Activated naive CD4-positive, alpha-beta T cell treated with anti-CD3 and anti-CD28 coated beads, Interleukin-2, amount 10 ng/mL, durations not matched to agents 7 days and 5 days (primary cell): ENCODE measurements around the gene NDUFA8.

ENCODE experiments used
- CTCF ChIA-PET: fragments of 350-600 bp; sonication (Branson Sonifier 250); formaldehyde crosslinking; loops from one replicate; lab custom pipeline; 2021; ENCODE audit warnings: antibody characterized with exemption; lab: Charles Lee
- DNase-seq: peaks from one replicate; pipeline ENCODE4 v3.0.0-alpha.2; 2020
- H3K27ac Mint-ChIP-seq: one replicate; pipeline ENCODE4 v1.8.0; 2021; ENCODE audit warnings: mild to moderate bottlenecking, moderate library complexity, mixed read lengths
- H3K27me3 Mint-ChIP-seq: one replicate; pipeline ENCODE4 v1.8.0; 2021; ENCODE audit warnings: mild to moderate bottlenecking, mixed read lengths
- H3K36me3 Mint-ChIP-seq: one replicate; pipeline ENCODE4 v1.8.0; 2021; ENCODE audit warnings: mixed read lengths
- H3K4me1 Mint-ChIP-seq: one replicate; pipeline ENCODE4 v1.8.0; 2021; ENCODE audit warnings: mixed read lengths
- H3K4me3 Mint-ChIP-seq: one replicate; pipeline ENCODE4 v1.8.0; 2021; ENCODE audit warnings: mild to moderate bottlenecking, moderate library complexity, mixed read lengths
- H3K9me3 Mint-ChIP-seq: one replicate; pipeline ENCODE4 v1.8.0; 2021; ENCODE audit warnings: mixed read lengths

NDUFA8 gene

GRCh38 chr9:122106576-122106975, 53.0 kb downstream of the NDUFA8 start:
- no peak overlapping the region for H3K4me3 Mint-ChIP-seq
- H3K27ac Mint-ChIP-seq, result no peak overlapping the region
- H3K36me3 Mint-ChIP-seq, result no peaks in the 10 kb centered on the region
- DNase-seq, result no peak
- H3K4me1 Mint-ChIP-seq, result no peaks in the 10 kb centered on the region
- H3K27me3 Mint-ChIP-seq, result peaks cover 10% of the 10 kb centered on the region
- H3K9me3 Mint-ChIP-seq, result peaks cover 10% of the 10 kb centered on the region
- CTCF ChIA-PET, result interaction anchor here (0.8 to 1.3 kb wide), 2 partner anchors 11 to 356 kb away, joined by 4 to 6 read pairs; no protein-coding TSS in a partner anchor

- H3K9me3 Mint-ChIP-seq, result peaks cover 10% of the 10 kb centered on the region
- DNase-seq, result no peak
- H3K4me1 Mint-ChIP-seq, result peaks cover 4% of the 10 kb centered on the region
- H3K27me3 Mint-ChIP-seq, result peaks cover 18% of the 10 kb centered on the region
- H3K4me3 Mint-ChIP-seq, result no peak overlapping the region
- no peak overlapping the region for H3K27ac Mint-ChIP-seq
- CTCF ChIA-PET, result interaction anchor here (0.7 kb wide), 2 partner anchors 245 to 247 kb away, joined by 3 read pairs; no protein-coding TSS in a partner anchor
- no peaks in the 10 kb centered on the region for H3K36me3 Mint-ChIP-seq
These were observed 55.6 kb downstream of the NDUFA8 start for GRCh38 chr9:122103985-122104384.

DNA sequence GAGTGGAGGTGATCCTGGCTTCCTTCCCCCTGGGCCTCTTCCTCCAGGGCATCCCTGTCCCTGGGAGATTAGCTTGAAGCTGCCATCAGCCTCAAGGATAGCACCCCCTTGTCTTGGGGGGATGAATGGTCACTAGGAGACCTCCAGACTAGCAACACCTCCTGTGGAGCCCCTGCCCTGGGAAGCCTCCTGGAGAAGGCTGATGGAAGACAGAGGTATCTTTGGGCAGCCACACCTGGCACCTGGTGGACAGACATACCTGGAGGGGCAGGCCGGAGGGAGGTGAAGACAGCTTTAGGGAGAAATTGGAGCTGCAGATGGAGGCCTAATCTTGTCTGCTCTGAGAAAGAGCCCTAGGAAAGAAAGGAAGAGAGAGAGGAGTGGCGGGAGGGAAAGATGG, 57.4 kb downstream of the NDUFA8 start:
- CTCF ChIA-PET, result interaction anchor here (0.9 to 2.7 kb wide), 3 partner anchors 21 to 249 kb away, joined by 3 to 14 read pairs (median 11); no protein-coding TSS in a partner anchor
- peaks cover 20% of the 10 kb centered on the region for H3K27me3 Mint-ChIP-seq
- H3K4me1 Mint-ChIP-seq, result peaks cover 4% of the 10 kb centered on the region
- H3K9me3 Mint-ChIP-seq, result peaks cover 10% of the 10 kb centered on the region
- H3K27ac Mint-ChIP-seq, result no peak overlapping the region
- no peaks in the 10 kb centered on the region for H3K36me3 Mint-ChIP-seq
- H3K4me3 Mint-ChIP-seq, result no peak overlapping the region
- no peak for DNase-seq

DNA sequence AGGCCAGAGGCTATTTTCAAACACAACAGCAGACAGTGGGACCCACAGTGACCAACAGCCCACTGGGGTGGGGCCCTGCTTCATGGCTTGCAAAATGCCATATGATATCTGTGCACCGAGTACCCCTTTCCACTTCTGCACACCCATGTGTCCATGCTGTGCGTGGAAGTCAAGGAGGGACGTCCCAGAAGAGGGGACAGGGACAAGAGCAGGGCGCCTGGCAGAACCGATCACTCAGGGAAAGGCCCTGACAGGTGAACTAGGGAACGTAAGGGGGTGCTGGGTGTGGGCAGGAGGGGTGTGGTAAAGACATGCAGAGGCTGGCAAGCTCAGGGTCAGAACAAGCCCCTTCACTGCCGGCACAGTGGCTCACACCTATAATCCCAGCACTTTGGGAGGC, 58.8 kb downstream of the NDUFA8 start:
- CTCF ChIA-PET, result interaction anchor here (0.9 to 2.7 kb wide), 5 partner anchors 20 to 263 kb away, joined by 3 to 14 read pairs (median 6); no protein-coding TSS in a partner anchor
- Mint-ChIP-seq H3K9me3 (peaks cover 10% of the 10 kb centered on the region), H3K4me1 (peaks cover 4% of the 10 kb centered on the region)

GRCh38 chr9:122099271-122099869, 60.2 kb downstream of the NDUFA8 start:
- DNase-seq, result peak; percentile 85
- CTCF ChIA-PET, result interaction anchor here (0.6 to 6.9 kb wide), 26 partner anchors 9 to 1909 kb away, joined by 3 to 248 read pairs (median 4); no protein-coding TSS in a partner anchor
- H3K27ac Mint-ChIP-seq, result no peak overlapping the region
- peaks cover 31% of the 10 kb centered on the region for H3K27me3 Mint-ChIP-seq
- no peaks in the 10 kb centered on the region for H3K36me3 Mint-ChIP-seq
- peaks cover 12% of the 10 kb centered on the region for H3K4me1 Mint-ChIP-seq
- H3K4me3 Mint-ChIP-seq, result peak overlapping the region; percentile 62
- H3K9me3 Mint-ChIP-seq, result peaks cover 9% of the 10 kb centered on the region

More for the DNA sequence above, 58.8 kb downstream of the NDUFA8 start:
- H3K4me3 Mint-ChIP-seq, result no peak overlapping the region
- H3K27ac Mint-ChIP-seq, result no peak overlapping the region
- H3K27me3 Mint-ChIP-seq, result peaks cover 23% of the 10 kb centered on the region
- no peaks in the 10 kb centered on the region for H3K36me3 Mint-ChIP-seq
- no peak for DNase-seq

- CTCF ChIA-PET, result interaction anchor here (1.1 to 6.9 kb wide), 10 partner anchors 9 to 893 kb away, joined by 3 to 248 read pairs (median 8); no protein-coding TSS in a partner anchor
- DNase-seq, result no peak
- no peaks in the 10 kb centered on the region for H3K9me3 Mint-ChIP-seq
- H3K4me3 Mint-ChIP-seq, result no peak overlapping the region
- peaks cover 44% of the 10 kb centered on the region for H3K27me3 Mint-ChIP-seq
- H3K27ac Mint-ChIP-seq, result no peak overlapping the region
- peaks cover 17% of the 10 kb centered on the region for H3K4me1 Mint-ChIP-seq
- H3K36me3 Mint-ChIP-seq, result no peaks in the 10 kb centered on the region
These were observed 61.8 kb downstream of the NDUFA8 start for GRCh38 chr9:122097679-122098315.

GRCh38 chr9:122096620-122097415, 62.8 kb downstream of the NDUFA8 start:
- DNase-seq, result no peak
- Mint-ChIP-seq H3K4me3 (no peak overlapping the region), H3K36me3 (no peaks in the 10 kb centered on the region), H3K27ac (no peak overlapping the region), H3K9me3 (no peaks in the 10 kb centered on the region), H3K27me3 (peaks cover 40% of the 10 kb centered on the region), H3K4me1 (peaks cover 23% of the 10 kb centered on the region)
- CTCF ChIA-PET, result interaction anchor here (0.6 to 6.9 kb wide), 7 partner anchors 11 to 1111 kb away, joined by 3 to 248 read pairs (median 3); no protein-coding TSS in a partner anchor

DNA sequence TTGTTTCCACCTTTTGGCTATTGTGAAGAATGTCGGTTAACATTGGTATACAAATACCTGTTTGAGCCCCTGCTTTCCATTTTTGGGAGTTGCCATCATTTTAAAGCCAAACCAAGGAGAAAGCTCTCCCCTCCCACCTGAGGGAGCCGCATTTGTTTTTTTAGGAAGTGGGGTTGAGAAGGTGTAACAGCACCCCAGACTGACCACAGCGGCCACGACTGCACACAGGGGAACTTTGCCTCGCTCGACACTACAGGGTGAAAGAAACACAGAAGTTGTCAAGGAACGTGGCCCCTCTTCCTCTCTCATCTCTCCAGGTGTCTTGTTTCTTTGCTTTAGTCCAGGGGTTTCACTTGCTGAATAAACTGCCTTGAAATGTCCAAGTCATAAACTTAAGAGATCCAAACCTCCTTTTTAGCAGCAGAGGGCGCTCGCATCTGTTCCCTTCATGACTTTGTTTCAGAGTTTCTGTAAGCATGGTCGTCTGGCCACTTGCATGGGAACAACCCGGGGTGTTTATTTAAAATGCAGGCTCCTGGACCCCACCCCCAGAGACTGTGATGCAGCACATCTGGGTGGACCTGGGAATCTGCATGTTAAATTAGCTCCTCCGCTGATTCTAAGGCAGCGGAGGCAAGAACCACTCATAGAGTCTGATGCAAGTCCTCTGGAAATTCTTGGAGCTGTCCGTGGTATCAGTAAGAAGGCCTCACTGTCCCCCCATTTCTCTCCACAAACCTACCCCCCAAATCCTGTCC, 64.4 kb downstream of the NDUFA8 start:
- H3K27me3 Mint-ChIP-seq, result peaks cover 33% of the 10 kb centered on the region
- peaks cover 35% of the 10 kb centered on the region for H3K4me1 Mint-ChIP-seq
- H3K4me3 Mint-ChIP-seq, result no peak overlapping the region
- CTCF ChIA-PET, result interaction anchor here (0.7 to 6.9 kb wide), 10 partner anchors 11 to 713 kb away, joined by 3 to 248 read pairs (median 4); no protein-coding TSS in a partner anchor
- DNase-seq, result peak; percentile 70
- H3K9me3 Mint-ChIP-seq, result no peaks in the 10 kb centered on the region
- no peak overlapping the region for H3K27ac Mint-ChIP-seq
- peaks cover 1% of the 10 kb centered on the region for H3K36me3 Mint-ChIP-seq
